ENCODE results near the gene MRTFB. TPM values are rescaled to one million over a fixed set of nuclear protein-coding genes. Genes with fewer than 3 reads are reported as not detected.
A peak's percentile ranks its signal among the peaks of the same experiment; 100 is the strongest.

The MRTFB gene
- total and polyA plus RNA-seq, 2 of the 13 experiments (the other 11 are each of a cell fraction or from before 2014, with no cell fraction given) = 11.4 to 14.0 TPM

- 0 out of 2 replicates have a peak, but pooled peaks have one; percentile 25 for TF ChIP-seq ARID5B (CRISPR knock-in tag; IDR thresholded peaks at IDR 0.05)
- no peak for TF ChIP-seq ZBTB39 (CRISPR knock-in tag; IDR thresholded peaks at IDR 0.05)
- no peak for TF ChIP-seq HNRNPUL1 (IDR thresholded peaks at IDR 0.05; ENCODE audit: low read depth, low read length)
- TF ChIP-seq ZNF33B (CRISPR knock-in tag; IDR thresholded peaks at IDR 0.05) = no peak
Observed at GRCh38 chr16:14202697-14203096, 131.6 kb downstream of the MRTFB start (continued).

GRCh38 chr16:14203166-14203565 lies 132.0 kb downstream of the MRTFB start:
- Histone ChIP-seq H2AFZ (ENCODE audit: low read length) (no peak overlapping the region), H3K4me1 (ENCODE audit: insufficient read depth, low read length) (peaks cover 19% of the 10 kb centered on the region), H4K20me1 (ENCODE audit: insufficient read depth, low read length) (no peaks in the 10 kb centered on the region), H3K4me3 (replicated peaks in 1 of 3; ENCODE audit: insufficient read depth in 1 of 3, low read depth in 2 of 3, low read length in 3 of 3) (no peak overlapping the region), H3K79me2 (ENCODE audit: insufficient read depth, low read length) (no peaks in the 10 kb centered on the region), H3K9me3 (ENCODE audit: low read length) (no peaks in the 10 kb centered on the region), H3K9ac (ENCODE audit: insufficient read depth, low read depth, low read length) (no peak overlapping the region), H3K27me3 (ENCODE audit: control insufficient read depth in 1 of 2, insufficient read depth in 2 of 2, low read length in 2 of 2) (no peaks in the 10 kb centered on the region), H3K36me3 (replicated peaks in 1 of 2; ENCODE audit: control insufficient read depth in 1 of 2, insufficient read depth in 2 of 2, low read length in 2 of 2) (0 out of 5 replicates have a peak, but pooled peaks cover 0 to 1% of the 10 kb centered on the region in 2 experiments), H3K27ac (ENCODE audit: extremely low read length, insufficient read depth, low read length) (peak overlapping the region; percentile 0), H3K4me2 (ENCODE audit: low read depth, low read length) (no peak overlapping the region)
- intact Hi-C loops (cut with micrococcal nuclease; ENCODE audit: unreplicated experiment) (loop anchor here (10.0 kb wide), 1 partner anchor 128 kb away; the partner anchor contains the start of gene MRTFB), in situ Hi-C loops (cut with HindIII; ENCODE audit: extremely low pct_ligation_motif_present, low pct_unique_long_range_greater_than_20kb) (no loop called here)
- no peak for FAIRE-seq
- CTCF ChIA-PET (ENCODE audit: low intra/inter-chr PET ratio, low total read pairs) = no interaction called here
- BruUV-seq (replicated peaks) = no TSS peak
- 97% methylated on average over 2 of the region's 2 CpGs for WGBS (ENCODE audit: low lambda C conversion rate)
- peak; percentile 23; the same call in 2 of the 3 replicates for ATAC-seq
- POLR2A ChIA-PET = no interaction called here
- no peak for DNase-seq (ENCODE audit: low spot score)
- no peak for TF ChIP-seq KIAA2018 (CRISPR knock-in tag; IDR thresholded peaks at IDR 0.05; ENCODE audit: borderline replicate concordance)
- TF ChIP-seq ZNF660 (CRISPR knock-in tag; IDR thresholded peaks at IDR 0.05; ENCODE audit: borderline replicate concordance, low read depth) = no peak
- no peak for TF ChIP-seq ZNF550 (CRISPR knock-in tag; IDR thresholded peaks at IDR 0.05; ENCODE audit: borderline replicate concordance)
- no peak for TF ChIP-seq ZNF746 (CRISPR knock-in tag; IDR thresholded peaks at IDR 0.05)

All from HepG2 (cell line).